ENCODE results near the gene PTGIS.

PTGIS gene

GRCh38 chr20:49507741-49508434, 60.0 kb downstream of the PTGIS start:
- no peak for TF ChIP-seq CTCF (IDR thresholded peaks at IDR 0.05; ENCODE audit: insufficient read depth, low read depth, low read length, missing control alignments)
- no peak for DNase-seq (ENCODE audit: low read depth)
- no peak overlapping the region for H3K4me3 ChIP-seq (ENCODE audit: low read depth, low read length)

DNA sequence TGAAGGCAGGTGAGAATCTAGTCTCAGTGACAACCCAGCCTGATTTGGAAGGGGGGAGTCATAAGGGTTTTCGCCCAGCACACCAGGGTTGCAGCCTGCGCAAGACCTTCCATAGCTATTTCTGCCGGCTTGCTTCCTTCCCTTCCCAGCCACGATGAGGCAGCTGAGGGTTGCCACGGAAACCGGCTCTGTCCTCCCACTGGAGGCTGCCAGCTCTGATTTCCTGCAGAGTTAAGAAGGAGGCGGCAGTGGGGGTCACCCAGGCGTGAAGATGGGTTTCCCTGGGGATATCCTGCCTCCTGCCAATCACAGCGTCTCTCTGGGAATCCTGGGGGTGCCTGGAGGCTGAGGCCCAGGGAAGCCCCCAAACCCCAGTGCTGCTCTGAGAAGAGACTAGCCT, 62.4 kb downstream of the PTGIS start:
- no peak for DNase-seq (ENCODE audit: low read depth)
- no peak overlapping the region for H3K4me3 ChIP-seq (ENCODE audit: low read depth, low read length)
- no peak for TF ChIP-seq CTCF (IDR thresholded peaks at IDR 0.05; ENCODE audit: insufficient read depth, low read depth, low read length, missing control alignments)

GRCh38 chr20:49503176-49503575, 64.8 kb downstream of the PTGIS start:
- no peak for DNase-seq (ENCODE audit: low read depth)
- no peak overlapping the region for H3K4me3 ChIP-seq (ENCODE audit: low read depth, low read length)
- no peak for TF ChIP-seq CTCF (IDR thresholded peaks at IDR 0.05; ENCODE audit: insufficient read depth, low read depth, low read length, missing control alignments)

- no peak overlapping the region for H3K4me3 ChIP-seq (ENCODE audit: low read depth, low read length)
- no peak for TF ChIP-seq CTCF (IDR thresholded peaks at IDR 0.05; ENCODE audit: insufficient read depth, low read depth, low read length, missing control alignments)
- peak; percentile 24 for DNase-seq (ENCODE audit: low read depth)
Observed at GRCh38 chr20:49501917-49502316, 66.0 kb downstream of the PTGIS start.

DNA sequence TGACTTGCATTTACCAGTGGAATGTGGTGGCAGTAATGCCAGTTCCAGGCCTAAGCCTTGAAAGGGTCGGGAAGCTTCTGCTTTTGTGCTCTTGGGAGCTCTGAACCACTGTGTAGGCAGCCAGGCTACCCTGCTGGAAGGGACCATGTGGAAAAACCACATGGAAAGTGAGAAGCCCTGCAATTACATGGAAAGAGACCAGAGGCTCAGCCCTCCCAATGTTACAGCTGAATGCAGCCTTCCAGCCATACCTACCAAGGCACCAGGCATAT, 70.6 kb downstream of the PTGIS start:
- no peak for TF ChIP-seq CTCF (IDR thresholded peaks at IDR 0.05; ENCODE audit: insufficient read depth, low read depth, low read length, missing control alignments)
- no peak overlapping the region for H3K4me3 ChIP-seq (ENCODE audit: low read depth, low read length)
- DNase-seq (ENCODE audit: low read depth), result no peak

DNA sequence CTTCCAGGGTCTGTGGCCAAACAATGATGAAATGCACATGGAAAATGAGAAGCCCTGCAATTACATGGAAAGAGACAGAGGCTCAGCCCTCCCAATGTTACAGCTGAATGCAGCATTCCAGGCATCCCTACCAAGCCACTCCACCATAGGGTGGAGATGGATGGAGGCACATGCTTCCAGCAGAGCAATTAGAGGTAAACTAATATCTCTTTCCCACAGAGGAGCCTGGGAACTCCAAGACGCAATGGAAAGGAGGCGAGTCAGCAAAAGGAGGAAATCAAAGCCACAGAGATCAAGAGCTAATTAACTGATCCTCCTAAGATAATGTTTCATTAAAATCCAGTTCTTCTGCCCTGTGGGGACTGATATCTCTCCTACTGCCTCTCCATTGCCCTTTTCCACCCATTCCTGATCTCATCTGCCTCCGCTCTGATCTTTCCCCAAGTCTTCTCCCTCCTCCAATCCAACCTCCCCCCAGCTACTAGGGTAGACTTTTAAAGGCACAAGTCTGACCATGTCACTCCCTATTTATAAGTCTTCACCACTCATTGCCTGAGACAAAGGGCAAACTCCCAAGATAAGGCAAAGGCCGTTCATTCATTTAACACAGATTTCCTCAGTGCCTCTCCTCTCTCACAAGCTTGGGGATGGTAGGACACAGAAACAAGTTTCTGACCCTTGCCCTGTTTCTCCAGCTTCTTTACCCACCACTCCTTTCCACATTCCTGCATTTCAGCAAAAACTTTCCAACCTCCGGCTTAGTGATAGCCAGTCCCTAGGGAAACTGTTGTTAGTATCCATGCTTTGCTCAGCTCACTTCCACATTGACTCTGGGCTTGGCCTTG, 71.2 kb downstream of the PTGIS start:
- no peak overlapping the region for H3K4me3 ChIP-seq (ENCODE audit: low read depth, low read length)
- no peak for DNase-seq (ENCODE audit: low read depth)
- TF ChIP-seq CTCF (IDR thresholded peaks at IDR 0.05; ENCODE audit: insufficient read depth, low read depth, low read length, missing control alignments), result no peak

Measured in GM12865 (cell line).